MCF 10A (cell line): Measurements from ENCODE around the gene FIZ1. TPM values are rescaled to one million over a fixed set of nuclear protein-coding genes. Genes with fewer than 3 reads are reported as not detected.

Source experiments
- BruUV-seq: library from RNA; stranded (reverse); fragments of 400-500 nt; replicated peaks from 2 replicates; lab custom pipeline; 2021; lab: Mats Ljungman, UMichigan
- CTCF ChIA-PET: fragments of 300-600 bp; sonication (Branson Sonifier 250); formaldehyde crosslinking; extraction: SDS; loops from one replicate; lab custom pipeline; 2021; ENCODE audit warnings: antibody characterized with exemption, inconsistent platforms; lab: Yijun Ruan, JAX
- POLR2A ChIA-PET: fragments of 300-600, 350-650 bp; sonication (Branson Sonifier 250); formaldehyde crosslinking; extraction: SDS; loops from one replicate; lab custom pipeline; 2020; ENCODE audit warnings: antibody characterized with exemption, inconsistent platforms; lab: Yijun Ruan, JAX
- DNase-seq: peaks from one replicate; pipeline ENCODE4 v3.0.0-alpha.2; 2018; ENCODE audit not compliant: unreplicated experiment
- H3K27ac Mint-ChIP-seq: one replicate; pipeline ENCODE4 v1.8.0; 2022; ENCODE audit warnings: mild to moderate bottlenecking, low read depth, mixed read lengths; ENCODE audit not compliant: unreplicated experiment
- H3K27me3 Mint-ChIP-seq: one replicate; pipeline ENCODE4 v1.8.0; 2022; ENCODE audit warnings: mixed read lengths; ENCODE audit not compliant: insufficient read depth, unreplicated experiment
- H3K36me3 Mint-ChIP-seq: one replicate; pipeline ENCODE4 v1.8.0; 2022; ENCODE audit warnings: mild to moderate bottlenecking, moderate library complexity, mixed read lengths; ENCODE audit not compliant: insufficient read depth, unreplicated experiment
- H3K4me1 Mint-ChIP-seq: one replicate; pipeline ENCODE4 v1.8.0; 2022; ENCODE audit warnings: mixed read lengths; ENCODE audit not compliant: insufficient read depth, unreplicated experiment
- H3K4me3 Mint-ChIP-seq: one replicate; pipeline ENCODE4 v1.8.0; 2022; ENCODE audit warnings: mild to moderate bottlenecking, moderate library complexity, mixed read lengths; ENCODE audit not compliant: unreplicated experiment
- H3K9me3 Mint-ChIP-seq: one replicate; pipeline ENCODE4 v1.8.0; 2022; ENCODE audit warnings: mixed read lengths; ENCODE audit not compliant: unreplicated experiment
- CTCF ChIP-seq: fragments of 200-600 bp; IDR thresholded peaks from one replicate; pipeline ENCODE4 v1.8.0; 2022; ENCODE audit warnings: antibody characterized with exemption, mild to moderate bottlenecking; ENCODE audit not compliant: unreplicated experiment
- intact Hi-C: fragments of 100-400 bp; cut with micrococcal nuclease; formaldehyde crosslinking; loops from 2 replicates; pipeline ENCODE4 v1.14.1; 2022
- total RNA-seq: library from RNA; stranded (reverse); gene quantifications from 2 replicates; pipeline ENCODE4 v1.2.3, GENCODE V29; 2022

The FIZ1 gene
- total RNA-seq, 1 experiment from 2014 or later: 16.3 TPM

DNA sequence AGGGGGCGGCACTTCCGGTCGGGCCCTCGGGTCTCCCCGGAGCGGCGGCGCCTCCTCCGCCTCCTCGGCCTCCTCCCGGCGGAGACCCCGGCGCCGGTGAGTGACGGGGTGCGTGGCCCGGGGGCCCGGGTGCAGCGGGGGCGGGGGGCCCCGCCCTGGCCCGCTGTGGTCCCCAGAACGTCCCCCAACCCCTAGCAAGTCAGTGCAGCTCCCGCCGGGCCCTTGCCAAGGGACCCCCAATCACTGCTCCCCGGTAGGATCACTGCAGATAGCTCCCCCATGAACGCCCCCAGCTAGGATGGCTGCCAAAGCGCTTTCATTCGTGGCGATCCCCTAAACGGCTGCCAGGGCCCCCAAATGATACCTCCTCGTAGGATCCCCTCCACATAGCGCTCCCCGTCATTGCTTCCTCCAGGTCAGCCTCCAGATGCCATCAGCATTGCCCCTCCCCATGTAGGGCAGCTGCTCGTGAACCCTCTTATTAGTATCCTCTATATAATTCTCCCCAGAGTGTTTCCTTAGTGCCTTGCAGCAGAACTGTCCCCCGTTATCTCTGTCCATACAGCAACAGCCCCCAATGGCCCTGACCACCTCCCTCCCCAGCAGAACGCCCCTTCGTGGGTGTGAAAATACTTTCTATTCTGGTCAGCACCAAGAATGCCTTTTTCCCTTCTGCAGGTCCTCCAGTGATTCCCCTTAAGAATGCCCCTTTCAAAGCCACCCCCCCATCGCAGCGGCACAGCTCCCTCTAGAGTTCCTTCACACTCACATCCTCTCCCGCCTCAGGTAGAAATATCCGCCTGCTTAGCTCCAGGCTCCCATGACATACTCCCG, 6.5 kb upstream of the FIZ1 start, which contains the start of gene ZNF865:
Gene ZNF865, plus strand, starts transcription at position 11 of the 834 bp plus-strand sequence. CDS start 7,972 bp downstream, outside the sequence.
- peak within 1 kb of the TSS; percentile 84 for H3K4me3 Mint-ChIP-seq
- H3K36me3 Mint-ChIP-seq: peaks cover 32% of the 10 kb centered on the region
- CTCF ChIA-PET: interaction anchor here (0.6 to 4.5 kb wide), 33 partner anchors 12 to 465 kb away, joined by 3 to 32 read pairs (median 4); partner anchors contain the start of genes SSC5D, ZNF628 and ZNF784
- peak; percentile 87 for DNase-seq
- peak; percentile 73 for TF ChIP-seq CTCF
- no TSS peak for BruUV-seq
- POLR2A ChIA-PET: interaction anchor here (0.7 to 2.2 kb wide), 14 partner anchors 11 to 1143 kb away, joined by 4 to 15 read pairs (median 6); partner anchors contain the start of genes ISOC2, KMT5C, LENG9 and U2AF2
- H3K27ac Mint-ChIP-seq: peak within 1 kb of the TSS; percentile 83
- peaks cover 46% of the 10 kb centered on the region for H3K4me1 Mint-ChIP-seq
- H3K27me3 Mint-ChIP-seq: no peaks in the 10 kb centered on the region
- H3K9me3 Mint-ChIP-seq: no peaks in the 10 kb centered on the region
- intact Hi-C loops: loop anchor here (1.0 to 5.0 kb wide), 3 partner anchors 18 to 1414 kb away; partner anchors contain the start of genes TSEN34 and ZNF784

DNA sequence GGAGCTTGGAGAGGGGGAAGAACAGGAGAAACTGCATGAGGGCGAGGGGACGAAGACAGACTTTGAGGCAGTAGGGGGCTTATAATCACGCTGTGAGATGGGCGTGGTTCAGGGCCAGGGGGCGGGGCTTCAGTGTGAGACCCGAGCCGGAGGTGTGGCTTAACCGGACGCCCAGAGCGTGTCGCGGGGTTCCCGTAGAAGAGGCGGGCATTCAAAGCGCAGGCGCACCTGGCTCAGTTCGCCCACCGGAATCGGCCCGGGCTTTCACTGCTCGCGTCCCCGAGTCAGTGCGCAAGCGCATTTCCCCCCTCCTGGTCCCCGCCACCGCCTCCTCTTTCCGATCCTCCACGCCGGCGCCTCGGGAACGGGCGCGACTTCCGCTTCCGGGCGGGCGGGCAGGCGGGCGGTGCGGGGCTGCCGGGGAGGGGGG, 5.9 kb upstream of the FIZ1 start:
- intact Hi-C loops: loop anchor here (5.0 kb wide), 1 partner anchor 1413 kb away; the partner anchor contains the start of gene TSEN34
- CTCF ChIA-PET: interaction anchor here (0.6 to 4.5 kb wide), 21 partner anchors 13 to 138 kb away, joined by 3 to 32 read pairs (median 4); partner anchors contain the start of genes SSC5D and ZNF628

GRCh38 chr19:55603581-55604292, 4.4 kb upstream of the FIZ1 start:
- Mint-ChIP-seq H3K27ac (no peak overlapping the region), H3K27me3 (no peaks in the 10 kb centered on the region), H3K36me3 (peaks cover 33% of the 10 kb centered on the region), H3K4me3 (peak overlapping the region; percentile 40), H3K4me1 (peaks cover 50% of the 10 kb centered on the region), H3K9me3 (no peaks in the 10 kb centered on the region)
- POLR2A ChIA-PET: interaction anchor here (0.6 to 1.6 kb wide), 9 partner anchors 21 to 1141 kb away, joined by 3 to 8 read pairs (median 4); partner anchors contain the start of genes ZNF581 and ZNF784
- CTCF ChIA-PET: interaction anchor here (0.8 to 4.5 kb wide), 4 partner anchors 24 to 100 kb away, joined by 3 to 23 read pairs (median 14); no protein-coding TSS in a partner anchor
- no peak for TF ChIP-seq CTCF
- DNase-seq: no peak
- intact Hi-C loops: no loop called here
- BruUV-seq: no TSS peak

More for the DNA sequence above, 5.9 kb upstream of the FIZ1 start:
- Mint-ChIP-seq H3K36me3 (peaks cover 32% of the 10 kb centered on the region), H3K27ac (peak overlapping the region; percentile 80), H3K27me3 (no peaks in the 10 kb centered on the region), H3K9me3 (no peaks in the 10 kb centered on the region), H3K4me1 (peaks cover 46% of the 10 kb centered on the region), H3K4me3 (peak overlapping the region; percentile 84)
- no peak for TF ChIP-seq CTCF
- POLR2A ChIA-PET: interaction anchor here (0.7 to 2.2 kb wide), 10 partner anchors 19 to 1142 kb away, joined by 3 to 15 read pairs (median 6); partner anchors contain the start of genes ISOC2, LENG9, U2AF2 and ZNF784
- no TSS peak for BruUV-seq
- peak; percentile 99 for DNase-seq
